Osteoblast (primary cell): Measurements from ENCODE around the gene SETX. TPM values are rescaled to one million over a fixed set of nuclear protein-coding genes. Genes with fewer than 3 reads are reported as not detected.
A peak's percentile ranks its signal among the peaks of the same experiment; 100 is the strongest.

Experiments used
- DNase-seq: peaks from one replicate; pipeline ENCODE4 v3.0.0; 2011; ENCODE audit warnings: low spot score, mixed read lengths; ENCODE audit not compliant: insufficient read length; ENCODE audit errors: missing footprints
- H2AFZ ChIP-seq: 2 replicates; pipeline ENCODE4 v1.6.0; 2011; ENCODE audit warnings: mild to moderate bottlenecking, low read length
- H3K27ac ChIP-seq: 2 replicates; pipeline ENCODE4 v1.5.1; 2011; ENCODE audit warnings: mild to moderate bottlenecking, low read depth, low read length, moderate library complexity
- H3K27me3 ChIP-seq: 2 replicates; pipeline ENCODE4 v1.6.0; 2012; ENCODE audit warnings: mild to moderate bottlenecking, control low read depth, inconsistent platforms, low read length, moderate library complexity; ENCODE audit not compliant: insufficient read depth
- H3K36me3 ChIP-seq: 2 replicates; pipeline ENCODE4 v1.5.1; 2011; ENCODE audit warnings: mild to moderate bottlenecking, low read length, control low read depth, moderate library complexity; ENCODE audit not compliant: insufficient read depth
- H3K4me1 ChIP-seq: 2 replicates; pipeline ENCODE4 v1.5.1; 2011; ENCODE audit warnings: mild to moderate bottlenecking, low read length, control low read depth, moderate library complexity; ENCODE audit not compliant: insufficient read depth
- H3K4me2 ChIP-seq: 2 replicates; pipeline ENCODE4 v1.6.0; 2011; ENCODE audit warnings: mild to moderate bottlenecking, low read length; ENCODE audit not compliant: insufficient read depth
- H3K4me3 ChIP-seq: fragments of 200-600 bp; sonication (generic); 3 replicates; pipeline ENCODE4 v1.5.1; 2012; ENCODE audit warnings: mild to moderate bottlenecking, low read length, inconsistent platforms; ENCODE audit not compliant: insufficient read depth
- H3K79me2 ChIP-seq: 2 replicates; pipeline ENCODE4 v1.6.0; 2012; ENCODE audit warnings: mild to moderate bottlenecking, low read length, control low read depth, inconsistent platforms; ENCODE audit not compliant: insufficient read depth
- H3K9me3 ChIP-seq: 2 replicates; pipeline ENCODE4 v1.5.1; 2011; ENCODE audit warnings: low read depth, low read length, control low read depth
- H4K20me1 ChIP-seq: 2 replicates; pipeline ENCODE4 v1.6.0; 2012; ENCODE audit warnings: mild to moderate bottlenecking, low read length, control low read depth; ENCODE audit not compliant: insufficient read depth
- CTCF ChIP-seq: IDR thresholded peaks from 2 replicates; pipeline ENCODE4 v1.5.1; 2011; ENCODE audit warnings: mild to moderate bottlenecking, low read depth, low read length, moderate library complexity; ENCODE audit errors: extremely low read depth
- total RNA-seq: library from RNA; depleted of rRNA; stranded (reverse); fragments of >200 nt; gene quantifications from 2 replicates; pipeline ENCODE4 v1.2.3, GENCODE V29; 2012

SETX gene, protein sequence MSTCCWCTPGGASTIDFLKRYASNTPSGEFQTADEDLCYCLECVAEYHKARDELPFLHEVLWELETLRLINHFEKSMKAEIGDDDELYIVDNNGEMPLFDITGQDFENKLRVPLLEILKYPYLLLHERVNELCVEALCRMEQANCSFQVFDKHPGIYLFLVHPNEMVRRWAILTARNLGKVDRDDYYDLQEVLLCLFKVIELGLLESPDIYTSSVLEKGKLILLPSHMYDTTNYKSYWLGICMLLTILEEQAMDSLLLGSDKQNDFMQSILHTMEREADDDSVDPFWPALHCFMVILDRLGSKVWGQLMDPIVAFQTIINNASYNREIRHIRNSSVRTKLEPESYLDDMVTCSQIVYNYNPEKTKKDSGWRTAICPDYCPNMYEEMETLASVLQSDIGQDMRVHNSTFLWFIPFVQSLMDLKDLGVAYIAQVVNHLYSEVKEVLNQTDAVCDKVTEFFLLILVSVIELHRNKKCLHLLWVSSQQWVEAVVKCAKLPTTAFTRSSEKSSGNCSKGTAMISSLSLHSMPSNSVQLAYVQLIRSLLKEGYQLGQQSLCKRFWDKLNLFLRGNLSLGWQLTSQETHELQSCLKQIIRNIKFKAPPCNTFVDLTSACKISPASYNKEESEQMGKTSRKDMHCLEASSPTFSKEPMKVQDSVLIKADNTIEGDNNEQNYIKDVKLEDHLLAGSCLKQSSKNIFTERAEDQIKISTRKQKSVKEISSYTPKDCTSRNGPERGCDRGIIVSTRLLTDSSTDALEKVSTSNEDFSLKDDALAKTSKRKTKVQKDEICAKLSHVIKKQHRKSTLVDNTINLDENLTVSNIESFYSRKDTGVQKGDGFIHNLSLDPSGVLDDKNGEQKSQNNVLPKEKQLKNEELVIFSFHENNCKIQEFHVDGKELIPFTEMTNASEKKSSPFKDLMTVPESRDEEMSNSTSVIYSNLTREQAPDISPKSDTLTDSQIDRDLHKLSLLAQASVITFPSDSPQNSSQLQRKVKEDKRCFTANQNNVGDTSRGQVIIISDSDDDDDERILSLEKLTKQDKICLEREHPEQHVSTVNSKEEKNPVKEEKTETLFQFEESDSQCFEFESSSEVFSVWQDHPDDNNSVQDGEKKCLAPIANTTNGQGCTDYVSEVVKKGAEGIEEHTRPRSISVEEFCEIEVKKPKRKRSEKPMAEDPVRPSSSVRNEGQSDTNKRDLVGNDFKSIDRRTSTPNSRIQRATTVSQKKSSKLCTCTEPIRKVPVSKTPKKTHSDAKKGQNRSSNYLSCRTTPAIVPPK (N-terminal part only)
- 85.7 and 89.0 TPM in 2 replicates for total RNA-seq

GRCh38 chr9:132354637-132355355 is at the start of gene SETX:
Gene SETX (minus strand): TSS chr9:132354986. CDS start chr9:132349428, 5,558 bp downstream.
- peak within 1 kb of the TSS; percentile 86 for H2AFZ ChIP-seq
- peaks cover 36% of the 10 kb centered on the region for H3K36me3 ChIP-seq
- peaks cover 46% of the 10 kb centered on the region for H3K79me2 ChIP-seq
- H3K4me1 ChIP-seq: peaks cover 28% of the 10 kb centered on the region
- TF ChIP-seq CTCF: no peak
- peak; percentile 100 for DNase-seq
- H4K20me1 ChIP-seq: peaks cover 9% of the 10 kb centered on the region
- H3K27ac ChIP-seq: peak within 1 kb of the TSS; percentile 89
- H3K27me3 ChIP-seq: no peaks in the 10 kb centered on the region
- no peaks in the 10 kb centered on the region for H3K9me3 ChIP-seq
- peak within 1 kb of the TSS; percentile 95 for H3K4me2 ChIP-seq
- peak within 1 kb of the TSS; percentile 94 for H3K4me3 ChIP-seq

DNA sequence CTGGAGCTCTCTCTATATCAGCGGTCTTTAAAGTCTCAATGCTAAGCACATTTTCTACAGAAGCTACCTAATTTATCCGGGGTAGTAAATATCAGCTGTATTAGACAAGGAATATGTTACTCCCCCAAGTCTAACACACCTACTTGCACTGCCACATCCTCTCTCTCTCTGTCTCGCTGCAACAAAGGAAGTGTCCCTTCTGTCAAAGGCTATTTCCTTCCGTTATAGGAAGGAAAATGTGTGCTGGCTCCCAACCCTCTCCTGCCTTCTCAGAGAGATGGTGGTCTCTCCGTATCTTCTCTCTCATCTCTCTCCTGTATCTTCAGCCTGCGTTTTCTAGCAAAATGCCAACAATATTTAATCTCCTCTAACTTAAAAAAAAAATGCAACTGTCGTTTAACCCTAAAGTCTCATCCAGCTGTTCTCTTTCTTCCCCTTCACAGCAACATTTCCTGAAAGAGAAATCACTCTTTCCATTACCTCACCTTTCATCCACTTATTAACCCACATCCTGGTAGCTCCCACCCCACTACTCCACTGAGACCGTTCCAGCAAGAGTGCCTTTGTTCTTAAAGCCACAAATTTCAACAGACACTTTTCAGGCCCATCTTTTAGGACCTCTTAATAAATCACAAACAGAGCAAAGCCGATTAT is 49.6 kb upstream of the SETX start:
- peaks cover 12% of the 10 kb centered on the region for H3K4me1 ChIP-seq
- no peak for DNase-seq
- no peak overlapping the region for H3K27ac ChIP-seq
- TF ChIP-seq CTCF: no peak
- no peaks in the 10 kb centered on the region for H3K9me3 ChIP-seq
- H3K4me2 ChIP-seq: no peak overlapping the region
- peaks cover 20% of the 10 kb centered on the region for H3K36me3 ChIP-seq
- peaks cover 39% of the 10 kb centered on the region for H3K79me2 ChIP-seq
- no peak overlapping the region for H3K4me3 ChIP-seq
- H2AFZ ChIP-seq: no peak overlapping the region
- H3K27me3 ChIP-seq: peaks cover under 1% of the 10 kb centered on the region
- H4K20me1 ChIP-seq: peaks cover 5% of the 10 kb centered on the region

- H3K27ac ChIP-seq: no peak overlapping the region
- no peak overlapping the region for H2AFZ ChIP-seq
- TF ChIP-seq CTCF: no peak
- H3K4me3 ChIP-seq: no peak overlapping the region
- H3K9me3 ChIP-seq: no peaks in the 10 kb centered on the region
- H4K20me1 ChIP-seq: peaks cover 5% of the 10 kb centered on the region
- no peak for DNase-seq
- peaks cover 39% of the 10 kb centered on the region for H3K79me2 ChIP-seq
- H3K36me3 ChIP-seq: peaks cover 33% of the 10 kb centered on the region
- peaks cover 8% of the 10 kb centered on the region for H3K4me1 ChIP-seq
- no peak overlapping the region for H3K4me2 ChIP-seq
- H3K27me3 ChIP-seq: no peaks in the 10 kb centered on the region
Measured at GRCh38 chr9:132401824-132402223, 47.0 kb upstream of the SETX start.
